CD4-positive, alpha-beta T cell (primary cell): ENCODE measurements around the gene MT4. TPM values are rescaled to one million over a fixed set of nuclear protein-coding genes. Genes with fewer than 3 reads are reported as not detected.

Source experiments
- ATAC-seq: fragments of 200-7000 bp; cut with Tn5 transposase; one replicate; pipeline ENCODE4 v1.10.0; 2022; ENCODE audit warnings: mild to moderate bottlenecking; ENCODE audit not compliant: poor library complexity
- CTCF ChIA-PET: fragments of 350-600 bp; sonication (Branson Sonifier 250); formaldehyde crosslinking; loops from one replicate; lab custom pipeline; 2021; ENCODE audit warnings: antibody characterized with exemption, inconsistent platforms; lab: Charles Lee
- POLR2A ChIA-PET: fragments of 350-600 bp; sonication (Branson Sonifier 250); formaldehyde crosslinking; loops from one replicate; lab custom pipeline; 2021; ENCODE audit warnings: antibody characterized with exemption, inconsistent platforms; lab: Charles Lee
- DNase-seq, 14 experiments: peaks; one replicate each; pipeline ENCODE4 v3.0.0-alpha.2; 2013 to 2020; ENCODE audit warnings: mixed read lengths in 2 of 14
- H3K27ac ChIP-seq, 2 donors: one replicate each; pipeline versions ENCODE4 v1.5.1 to v1.7.0; 2013; ENCODE audit warnings: low read length in 2 of 2, low read depth in 1 of 2, mild to moderate bottlenecking in 1 of 2
- H3K27me3 ChIP-seq, 2 experiments: 1 replicate in 1 of 2; 2 replicates in 1 of 2; pipeline versions ENCODE4 v1.6.1 to v1.7.0; 2013; ENCODE audit warnings: low read length in 2 of 2, control low read depth in 1 of 2, mild to moderate bottlenecking in 1 of 2, moderate library complexity in 1 of 2; ENCODE audit not compliant: insufficient read depth in 2 of 2, control insufficient read depth in 1 of 2
- H3K36me3 ChIP-seq: one replicate; pipeline ENCODE4 v1.6.1; 2013; ENCODE audit warnings: low read length, control low read depth; ENCODE audit not compliant: insufficient read depth
- H3K4me1 ChIP-seq: one replicate; pipeline ENCODE4 v1.6.1; 2013; ENCODE audit warnings: low read length, control low read depth; ENCODE audit not compliant: insufficient read depth
- H3K4me3 ChIP-seq: one replicate; pipeline ENCODE4 v1.5.1; 2013; ENCODE audit warnings: mild to moderate bottlenecking, low read length, moderate library complexity
- H3K9me3 ChIP-seq, 2 experiments: 1 replicate in 1 of 2; 2 replicates in 1 of 2; pipeline versions ENCODE4 v1.6.1 to v1.7.0; 2013; ENCODE audit warnings: low read length in 2 of 2, mild to moderate bottlenecking in 2 of 2, control low read depth in 1 of 2, moderate library complexity in 1 of 2; ENCODE audit not compliant: control insufficient read depth in 1 of 2, insufficient read depth in 1 of 2
- H3K27ac Mint-ChIP-seq: one replicate; pipeline ENCODE4 v1.8.0; 2020; ENCODE audit warnings: mixed read lengths
- H3K27me3 Mint-ChIP-seq: one replicate; pipeline ENCODE4 v1.8.0; 2021; ENCODE audit warnings: mixed read lengths
- H3K36me3 Mint-ChIP-seq: one replicate; pipeline ENCODE4 v1.8.0; 2021; ENCODE audit warnings: low read depth, mixed read lengths
- H3K4me1 Mint-ChIP-seq: one replicate; pipeline ENCODE4 v1.8.0; 2021; ENCODE audit warnings: low read depth, mixed read lengths
- H3K4me3 Mint-ChIP-seq: one replicate; pipeline ENCODE4 v1.8.0; 2020; ENCODE audit warnings: mild to moderate bottlenecking, mixed read lengths
- H3K9me3 Mint-ChIP-seq: one replicate; pipeline ENCODE4 v1.8.0; 2020; ENCODE audit warnings: mixed read lengths
- intact Hi-C, 2 experiments: fragments of 100-400 bp; cut with DNase I in 1 of 2; cut with micrococcal nuclease in 1 of 2; formaldehyde crosslinking; loops; one replicate each; pipeline versions ENCODE4 v1.15.1 to v1.9.0; 2023 to 2025; cut with DNase I, micrococcal nuclease
- total RNA-seq, 174 experiments: library from RNA in 2 of 174; stranded (reverse) in 2 of 174; gene quantifications; one replicate each; pipeline ENCODE4 v1.2.3 and lab custom pipeline; 2021 to 2026
- TF ChIP-seq, protein P1 (sequence below): fragments of 200-600 bp; IDR thresholded peaks from one replicate; pipeline ENCODE4 v1.8.0; 2022; ENCODE audit warnings: antibody characterized with exemption, mild to moderate bottlenecking

The MT4 gene
- total RNA-seq, 2 experiments from 2014 or later, result not detected

GRCh38 chr16:56534847-56535383, 30.0 kb upstream of the MT4 start:
- DNase-seq (no peak), ATAC-seq (no peak)
- no peak overlapping the region for H3K27ac ChIP-seq
- H3K27ac Mint-ChIP-seq, result no peak overlapping the region
- peaks cover 4 to 15% of the 10 kb centered on the region in 2 experiments for H3K27me3 ChIP-seq
- H3K9me3 ChIP-seq, result no peaks in the 10 kb centered on the region
- H3K4me3 ChIP-seq, result no peak overlapping the region
- no peak overlapping the region for H3K4me3 Mint-ChIP-seq
- TF ChIP-seq, protein P1, sequence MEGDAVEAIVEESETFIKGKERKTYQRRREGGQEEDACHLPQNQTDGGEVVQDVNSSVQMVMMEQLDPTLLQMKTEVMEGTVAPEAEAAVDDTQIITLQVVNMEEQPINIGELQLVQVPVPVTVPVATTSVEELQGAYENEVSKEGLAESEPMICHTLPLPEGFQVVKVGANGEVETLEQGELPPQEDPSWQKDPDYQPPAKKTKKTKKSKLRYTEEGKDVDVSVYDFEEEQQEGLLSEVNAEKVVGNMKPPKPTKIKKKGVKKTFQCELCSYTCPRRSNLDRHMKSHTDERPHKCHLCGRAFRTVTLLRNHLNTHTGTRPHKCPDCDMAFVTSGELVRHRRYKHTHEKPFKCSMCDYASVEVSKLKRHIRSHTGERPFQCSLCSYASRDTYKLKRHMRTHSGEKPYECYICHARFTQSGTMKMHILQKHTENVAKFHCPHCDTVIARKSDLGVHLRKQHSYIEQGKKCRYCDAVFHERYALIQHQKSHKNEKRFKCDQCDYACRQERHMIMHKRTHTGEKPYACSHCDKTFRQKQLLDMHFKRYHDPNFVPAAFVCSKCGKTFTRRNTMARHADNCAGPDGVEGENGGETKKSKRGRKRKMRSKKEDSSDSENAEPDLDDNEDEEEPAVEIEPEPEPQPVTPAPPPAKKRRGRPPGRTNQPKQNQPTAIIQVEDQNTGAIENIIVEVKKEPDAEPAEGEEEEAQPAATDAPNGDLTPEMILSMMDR, result no peak
- H3K36me3 ChIP-seq, result no peaks in the 10 kb centered on the region
- ChIA-PET POLR2A (no interaction called here), CTCF (no interaction called here)
- H3K27me3 Mint-ChIP-seq, result peaks cover 39% of the 10 kb centered on the region
- H3K9me3 Mint-ChIP-seq, result no peaks in the 10 kb centered on the region
- H3K36me3 Mint-ChIP-seq, result no peaks in the 10 kb centered on the region
- intact Hi-C loops, result no loop called here
- H3K4me1 Mint-ChIP-seq, result no peaks in the 10 kb centered on the region
- no peaks in the 10 kb centered on the region for H3K4me1 ChIP-seq

GRCh38 chr16:56538331-56538730, 26.5 kb upstream of the MT4 start:
- CTCF ChIA-PET, result no interaction called here
- peaks cover 46% of the 10 kb centered on the region for H3K27me3 Mint-ChIP-seq
- H3K4me3 Mint-ChIP-seq, result no peak overlapping the region
- Histone ChIP-seq H3K9me3 (no peaks in the 10 kb centered on the region), H3K27me3 (peaks cover 4 to 18% of the 10 kb centered on the region in 2 experiments), H3K4me3 (no peak overlapping the region), H3K4me1 (no peaks in the 10 kb centered on the region), H3K36me3 (no peaks in the 10 kb centered on the region), H3K27ac (no peak overlapping the region)
- POLR2A ChIA-PET, result no interaction called here
- no peak for DNase-seq
- TF ChIP-seq, protein P1, result no peak
- ATAC-seq, result no peak
- intact Hi-C loops, result no loop called here
- no peak overlapping the region for H3K27ac Mint-ChIP-seq
- H3K4me1 Mint-ChIP-seq, result no peaks in the 10 kb centered on the region
- no peaks in the 10 kb centered on the region for H3K36me3 Mint-ChIP-seq
- H3K9me3 Mint-ChIP-seq, result no peaks in the 10 kb centered on the region

DNA sequence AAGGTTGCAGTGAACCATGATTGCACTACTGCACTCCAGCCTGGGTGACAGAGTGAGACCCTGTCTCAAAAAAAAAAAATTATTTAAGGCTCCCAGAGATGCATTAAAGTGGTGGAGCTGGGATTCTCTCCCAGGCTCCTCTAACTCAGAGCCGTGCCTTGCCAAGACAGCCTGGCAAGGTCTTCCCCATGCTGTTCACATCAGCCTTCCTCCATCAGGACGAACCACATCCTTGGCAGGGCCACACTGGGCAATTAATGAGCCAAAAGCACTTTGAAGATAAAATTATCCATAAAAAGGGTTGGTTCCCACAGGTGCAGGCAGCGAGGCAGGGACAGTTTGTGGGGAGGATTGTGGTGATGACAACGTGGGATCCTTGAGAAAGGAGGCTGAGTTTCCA, 25.2 kb upstream of the MT4 start:
- Histone ChIP-seq H3K27me3 (peaks cover 4 to 17% of the 10 kb centered on the region in 2 experiments), H3K9me3 (no peaks in the 10 kb centered on the region), H3K4me3 (no peak overlapping the region), H3K36me3 (no peaks in the 10 kb centered on the region), H3K27ac (no peak overlapping the region), H3K4me1 (no peaks in the 10 kb centered on the region)
- Mint-ChIP-seq H3K27me3 (peaks cover 35% of the 10 kb centered on the region), H3K4me3 (no peak overlapping the region), H3K36me3 (no peaks in the 10 kb centered on the region), H3K9me3 (no peaks in the 10 kb centered on the region), H3K27ac (no peak overlapping the region), H3K4me1 (no peaks in the 10 kb centered on the region)
- TF ChIP-seq, protein P1, result no peak
- ATAC-seq (no peak), DNase-seq (no peak)
- ChIA-PET POLR2A (no interaction called here), CTCF (no interaction called here)
- intact Hi-C loops, result no loop called here
